ENCODE measurements around the gene TMEM119.
"Not testable (repeated sequence)": the region's sequence is repeated elsewhere in the genome, so short reads cannot be mapped to it uniquely, and the experiment has no call there.

Gene TMEM119

GRCh38 chr12:108592033-108592909 is 5.6 kb downstream of the TMEM119 start:
- ChIA-PET CTCF (interaction anchor here (1.7 kb wide), 1 partner anchor 26 kb away, joined by 5 read pairs; no protein-coding TSS in a partner anchor), POLR2A (no interaction called here)
- no peak for DNase-seq (ENCODE audit: extremely low spot score)
- no peak for TF ChIP-seq CTCF (IDR thresholded peaks at IDR 0.05; ENCODE audit: control extremely low read depth, extremely low read depth, low read depth, missing control alignments)

- DNase-seq (ENCODE audit: extremely low spot score): no peak
- ChIA-PET POLR2A (no interaction called here), CTCF (interaction anchor here (0.9 kb wide), 1 partner anchor 26 kb away, joined by 3 read pairs; no protein-coding TSS in a partner anchor)
- TF ChIP-seq CTCF (IDR thresholded peaks at IDR 0.05; ENCODE audit: control extremely low read depth, extremely low read depth, low read depth, missing control alignments): no peak
Observed at GRCh38 chr12:108591267-108591980, 6.5 kb downstream of the TMEM119 start.

GRCh38 chr12:108590463-108590862 is 7.4 kb downstream of the TMEM119 start:
- CTCF ChIA-PET: interaction anchor here (0.9 kb wide), 1 partner anchor 27 kb away, joined by 3 read pairs; no protein-coding TSS in a partner anchor

GRCh38 chr12:108589840-108590229 is 8.0 kb downstream of the TMEM119 start:
- no peak for TF ChIP-seq CTCF (IDR thresholded peaks at IDR 0.05; ENCODE audit: control extremely low read depth, extremely low read depth, low read depth, missing control alignments)
- CTCF ChIA-PET: no interaction called here
- POLR2A ChIA-PET: no interaction called here
- no peak for DNase-seq (ENCODE audit: extremely low spot score)

More at GRCh38 chr12:108590463-108590862, 7.4 kb downstream of the TMEM119 start:
- POLR2A ChIA-PET: interaction anchor here (0.5 kb wide), 1 partner anchor 151 kb away, joined by 3 read pairs; no protein-coding TSS in a partner anchor
- DNase-seq (ENCODE audit: extremely low spot score): not testable (repeated sequence)

GRCh38 chr12:108589028-108589839 is 8.7 kb downstream of the TMEM119 start:
- ChIA-PET CTCF (interaction anchor here (0.9 to 3.1 kb wide), 4 partner anchors 10 to 362 kb away, joined by 3 to 14 read pairs (median 4); no protein-coding TSS in a partner anchor), POLR2A (no interaction called here)
- DNase-seq (ENCODE audit: extremely low spot score): no peak
- no peak for TF ChIP-seq CTCF (IDR thresholded peaks at IDR 0.05; ENCODE audit: control extremely low read depth, extremely low read depth, low read depth, missing control alignments)

- ChIA-PET CTCF (interaction anchor here (1.7 to 3.1 kb wide), 2 partner anchors 8 to 30 kb away, joined by 3 to 14 read pairs; no protein-coding TSS in a partner anchor), POLR2A (no interaction called here)
- no peak for TF ChIP-seq CTCF (IDR thresholded peaks at IDR 0.05; ENCODE audit: control extremely low read depth, extremely low read depth, low read depth, missing control alignments)
- no peak for DNase-seq (ENCODE audit: extremely low spot score)
Observed at GRCh38 chr12:108587826-108588225, 10.1 kb downstream of the TMEM119 start.
